ENCODE measurements around the gene KDM1B.

The KDM1B gene

GRCh38 chr6:18242062-18242851 is 87.0 kb downstream of the KDM1B start:
- no peak overlapping the region for H2AFZ ChIP-seq (ENCODE audit: low read length)
- no peaks in the 10 kb centered on the region for H3F3A ChIP-seq (ENCODE audit: insufficient read depth, low read length)
- H3K9me2 ChIP-seq (ENCODE audit: low read depth, low read length) = no peaks in the 10 kb centered on the region
- peaks cover 99% of the 10 kb centered on the region for H3K36me3 ChIP-seq (ENCODE audit: insufficient read depth, low read length)
- H3K4me2 ChIP-seq (ENCODE audit: low read length) = no peak overlapping the region
- H3K79me2 ChIP-seq (ENCODE audit: insufficient read depth, low read length) = peaks cover 13% of the 10 kb centered on the region
- no peak overlapping the region for H3K9ac ChIP-seq (ENCODE audit: low read length)
- no peaks in the 10 kb centered on the region for H4K20me1 ChIP-seq (ENCODE audit: insufficient read depth, low read length)
- no peaks in the 10 kb centered on the region for H3K4me1 ChIP-seq (ENCODE audit: insufficient read depth, low read length, severe bottlenecking)
- H3K27me3 ChIP-seq (ENCODE audit: insufficient read depth, low read length) = no peaks in the 10 kb centered on the region
- H3K27ac ChIP-seq (ENCODE audit: low read depth, low read length, poor library complexity, severe bottlenecking) = no peak overlapping the region
- H3K9me3 ChIP-seq (ENCODE audit: low read length) = no peaks in the 10 kb centered on the region
- no peak for TF ChIP-seq CTCF (IDR thresholded peaks at IDR 0.05; ENCODE audit: low read length)
- TF ChIP-seq EZH2 (IDR thresholded peaks at IDR 0.05; ENCODE audit: borderline replicate concordance, low read length) = no peak
- no peak overlapping the region for H3K4me3 ChIP-seq (ENCODE audit: low read depth, low read length, poor library complexity, severe bottlenecking)

GRCh38 chr6:18243302-18243893 is 88.2 kb downstream of the KDM1B start:
- Histone ChIP-seq H3K27me3 (ENCODE audit: insufficient read depth, low read length) (no peaks in the 10 kb centered on the region), H3K4me1 (ENCODE audit: insufficient read depth, low read length, severe bottlenecking) (no peaks in the 10 kb centered on the region), H3K27ac (ENCODE audit: low read depth, low read length, poor library complexity, severe bottlenecking) (no peak overlapping the region), H3K36me3 (ENCODE audit: insufficient read depth, low read length) (peaks cover 99% of the 10 kb centered on the region), H3K9me2 (ENCODE audit: low read depth, low read length) (no peaks in the 10 kb centered on the region), H3K9ac (ENCODE audit: low read length) (no peak overlapping the region), H2AFZ (ENCODE audit: low read length) (no peak overlapping the region), H3K4me2 (ENCODE audit: low read length) (no peak overlapping the region), H3K9me3 (ENCODE audit: low read length) (no peaks in the 10 kb centered on the region), H3K79me2 (ENCODE audit: insufficient read depth, low read length) (peaks cover 13% of the 10 kb centered on the region), H4K20me1 (ENCODE audit: insufficient read depth, low read length) (no peaks in the 10 kb centered on the region), H3F3A (ENCODE audit: insufficient read depth, low read length) (no peaks in the 10 kb centered on the region), H3K4me3 (ENCODE audit: low read depth, low read length, poor library complexity, severe bottlenecking) (no peak overlapping the region)
- TF ChIP-seq EZH2 (IDR thresholded peaks at IDR 0.05; ENCODE audit: borderline replicate concordance, low read length) = no peak
- no peak for TF ChIP-seq CTCF (IDR thresholded peaks at IDR 0.05; ENCODE audit: low read length)

- H3K4me2 ChIP-seq (ENCODE audit: low read length) = no peak overlapping the region
- H3K4me1 ChIP-seq (ENCODE audit: insufficient read depth, low read length, severe bottlenecking) = no peaks in the 10 kb centered on the region
- TF ChIP-seq EZH2 (IDR thresholded peaks at IDR 0.05; ENCODE audit: borderline replicate concordance, low read length) = no peak
- no peak for TF ChIP-seq CTCF (IDR thresholded peaks at IDR 0.05; ENCODE audit: low read length)
- no peaks in the 10 kb centered on the region for H3K9me3 ChIP-seq (ENCODE audit: low read length)
- H3K9me2 ChIP-seq (ENCODE audit: low read depth, low read length) = no peaks in the 10 kb centered on the region
- no peak overlapping the region for H3K27ac ChIP-seq (ENCODE audit: low read depth, low read length, poor library complexity, severe bottlenecking)
- no peaks in the 10 kb centered on the region for H3K27me3 ChIP-seq (ENCODE audit: insufficient read depth, low read length)
- H3K36me3 ChIP-seq (ENCODE audit: insufficient read depth, low read length) = peaks cover 100% of the 10 kb centered on the region
- no peaks in the 10 kb centered on the region for H4K20me1 ChIP-seq (ENCODE audit: insufficient read depth, low read length)
- H3K79me2 ChIP-seq (ENCODE audit: insufficient read depth, low read length) = peaks cover 19% of the 10 kb centered on the region
- H3K9ac ChIP-seq (ENCODE audit: low read length) = no peak overlapping the region
- no peak overlapping the region for H3K4me3 ChIP-seq (ENCODE audit: low read depth, low read length, poor library complexity, severe bottlenecking)
- H3F3A ChIP-seq (ENCODE audit: insufficient read depth, low read length) = no peaks in the 10 kb centered on the region
- H2AFZ ChIP-seq (ENCODE audit: low read length) = no peak overlapping the region
These were observed 89.0 kb downstream of the KDM1B start for GRCh38 chr6:18244251-18244650.
